Activated CD4-positive, alpha-beta memory T cell treated with anti-CD3 and anti-CD28 coated beads, Interleukin-2, amount 10 ng/mL, durations not matched to agents 7 days and 5 days (primary cell): Measurements from ENCODE around the gene RFX7. TPM values are rescaled to one million over a fixed set of nuclear protein-coding genes. Genes with fewer than 3 reads are reported as not detected.
A peak's percentile ranks its signal among the peaks of the same experiment; 100 is the strongest.

Experiments
- CTCF ChIA-PET: fragments of 350-600 bp; sonication (Branson Sonifier 250); formaldehyde crosslinking; loops from one replicate; lab custom pipeline; 2021; ENCODE audit warnings: antibody characterized with exemption, inconsistent platforms; lab: Charles Lee
- POLR2A ChIA-PET: fragments of 350-600 bp; sonication (Branson Sonifier 250); formaldehyde crosslinking; loops from one replicate; lab custom pipeline; 2021; ENCODE audit warnings: antibody characterized with exemption; lab: Charles Lee
- DNase-seq: peaks from one replicate; pipeline ENCODE4 v3.0.0-alpha.2; 2020
- H3K27ac Mint-ChIP-seq: one replicate; pipeline ENCODE4 v1.8.0; 2021; ENCODE audit warnings: mild to moderate bottlenecking, mixed read lengths
- H3K27me3 Mint-ChIP-seq: one replicate; pipeline ENCODE4 v1.8.0; 2021; ENCODE audit warnings: mixed read lengths
- H3K36me3 Mint-ChIP-seq: one replicate; pipeline ENCODE4 v1.8.0; 2021; ENCODE audit warnings: low read depth, mixed read lengths
- H3K4me1 Mint-ChIP-seq: one replicate; pipeline ENCODE4 v1.8.0; 2021; ENCODE audit warnings: mixed read lengths
- H3K4me3 Mint-ChIP-seq: one replicate; pipeline ENCODE4 v1.8.0; 2021; ENCODE audit warnings: mild to moderate bottlenecking, mixed read lengths
- H3K9me3 Mint-ChIP-seq: one replicate; pipeline ENCODE4 v1.8.0; 2021; ENCODE audit warnings: mixed read lengths
- total RNA-seq, 2 experiments: library from RNA; stranded (reverse); gene quantifications; one replicate each; pipeline ENCODE4 v1.2.3, GENCODE V29; 2021

RFX7 gene
- total RNA-seq, 2 experiments from 2014 or later: 38.4 to 41.0 TPM

DNA sequence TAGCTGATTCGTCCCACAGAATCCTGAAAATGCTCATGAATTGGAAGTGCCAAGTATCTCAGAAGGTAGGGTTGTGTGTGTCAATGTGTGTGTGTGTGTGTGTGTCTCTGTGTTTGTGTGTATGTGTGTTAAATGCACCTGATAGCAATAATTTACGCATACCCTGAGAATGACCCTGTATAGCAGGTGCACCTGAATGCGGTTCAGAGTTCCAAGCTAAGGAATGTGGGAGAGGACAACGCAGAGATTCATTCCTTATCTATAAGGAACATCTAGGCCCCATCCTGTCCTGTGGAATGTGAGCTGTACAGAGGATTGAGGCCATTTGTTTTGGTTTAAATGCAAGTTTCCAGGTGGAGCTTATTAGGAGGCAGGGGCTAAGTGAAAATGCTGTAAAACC, 201.2 kb downstream of the RFX7 start:
- Mint-ChIP-seq H3K27me3 (peaks cover 4% of the 10 kb centered on the region), H3K36me3 (peaks cover 13% of the 10 kb centered on the region), H3K4me3 (no peak overlapping the region), H3K9me3 (peaks cover 8% of the 10 kb centered on the region), H3K4me1 (peaks cover 37% of the 10 kb centered on the region), H3K27ac (peak overlapping the region; percentile 56)
- POLR2A ChIA-PET: interaction anchor here (1.2 kb wide), 1 partner anchor 202 kb away, joined by 3 read pairs; no protein-coding TSS in a partner anchor
- CTCF ChIA-PET: no interaction called here
- no peak for DNase-seq

DNA sequence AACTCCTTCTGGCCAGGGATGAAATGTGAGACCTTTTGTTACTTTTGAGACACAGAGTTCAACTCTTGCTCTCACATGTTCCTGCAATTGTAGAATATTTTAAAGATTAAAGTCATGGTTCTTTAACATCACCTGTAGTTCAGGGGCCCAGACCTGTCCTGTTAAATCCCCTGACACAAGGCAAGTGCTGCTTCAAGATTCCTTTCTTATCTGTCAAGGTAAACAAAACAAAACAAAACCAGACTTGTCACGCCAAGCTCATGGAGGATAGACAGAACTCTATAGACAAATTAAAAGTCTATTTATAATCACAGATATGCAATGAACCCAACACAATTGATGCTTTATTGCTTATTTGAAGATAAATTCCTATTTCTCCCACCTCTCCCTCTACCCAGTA, 201.6 kb downstream of the RFX7 start:
- no peak overlapping the region for H3K27ac Mint-ChIP-seq
- peaks cover 8% of the 10 kb centered on the region for H3K9me3 Mint-ChIP-seq
- peaks cover 14% of the 10 kb centered on the region for H3K36me3 Mint-ChIP-seq
- POLR2A ChIA-PET: interaction anchor here (1.2 kb wide), 1 partner anchor 202 kb away, joined by 3 read pairs; no protein-coding TSS in a partner anchor
- DNase-seq: no peak
- peaks cover 4% of the 10 kb centered on the region for H3K27me3 Mint-ChIP-seq
- CTCF ChIA-PET: no interaction called here
- no peak overlapping the region for H3K4me3 Mint-ChIP-seq
- H3K4me1 Mint-ChIP-seq: peaks cover 37% of the 10 kb centered on the region

DNA sequence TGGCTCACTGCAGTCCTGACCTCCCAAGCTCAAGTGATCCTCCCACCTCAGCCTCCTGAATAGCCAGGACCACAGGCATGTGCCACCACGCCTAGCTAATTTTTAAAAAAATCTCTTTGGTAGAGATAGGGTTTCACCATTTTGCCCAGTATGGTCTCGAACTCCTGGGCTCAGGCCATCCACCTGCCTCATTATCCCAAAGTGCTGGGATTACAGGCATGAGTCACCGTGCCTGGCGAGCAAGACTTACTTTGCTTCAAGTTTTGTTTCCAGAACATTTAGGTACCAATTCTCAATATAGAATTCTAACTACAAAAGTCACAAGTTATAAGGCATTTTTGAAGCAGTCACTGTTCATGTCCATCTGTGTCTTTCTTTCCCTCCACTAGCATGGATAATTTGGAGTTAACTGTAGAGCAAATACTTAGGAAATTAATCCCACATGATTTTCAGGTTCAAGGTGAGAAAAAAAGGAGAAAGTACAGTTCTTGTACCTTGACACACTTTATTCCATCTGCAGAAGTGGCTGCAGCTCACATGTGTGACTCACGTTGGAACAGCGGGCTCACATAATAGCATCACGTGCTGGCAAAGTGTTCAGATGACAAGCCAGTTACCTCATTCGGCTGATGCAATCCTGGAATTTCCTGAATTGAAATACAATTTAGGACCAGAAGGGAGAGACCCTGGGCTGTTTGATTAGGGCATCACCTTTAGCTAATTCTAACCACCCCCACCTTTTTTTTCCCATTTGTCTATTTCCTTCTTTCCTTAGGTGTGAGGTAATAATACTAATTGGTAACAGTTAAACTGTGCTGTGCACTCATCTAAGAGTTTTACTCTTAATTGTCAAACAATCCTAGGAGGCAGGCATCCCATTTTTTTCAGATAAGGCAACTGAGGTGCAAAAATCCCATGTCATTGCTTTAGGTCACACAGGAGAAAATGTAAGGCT, 203.3 kb downstream of the RFX7 start:
- peaks cover 14% of the 10 kb centered on the region for H3K36me3 Mint-ChIP-seq
- peaks cover 8% of the 10 kb centered on the region for H3K9me3 Mint-ChIP-seq
- H3K4me1 Mint-ChIP-seq: peaks cover 37% of the 10 kb centered on the region
- CTCF ChIA-PET: interaction anchor here (1.0 kb wide), 1 partner anchor 12 kb away, joined by 3 read pairs; no protein-coding TSS in a partner anchor
- no peak overlapping the region for H3K4me3 Mint-ChIP-seq
- POLR2A ChIA-PET: no interaction called here
- DNase-seq: no peak
- no peak overlapping the region for H3K27ac Mint-ChIP-seq
- no peaks in the 10 kb centered on the region for H3K27me3 Mint-ChIP-seq

DNA sequence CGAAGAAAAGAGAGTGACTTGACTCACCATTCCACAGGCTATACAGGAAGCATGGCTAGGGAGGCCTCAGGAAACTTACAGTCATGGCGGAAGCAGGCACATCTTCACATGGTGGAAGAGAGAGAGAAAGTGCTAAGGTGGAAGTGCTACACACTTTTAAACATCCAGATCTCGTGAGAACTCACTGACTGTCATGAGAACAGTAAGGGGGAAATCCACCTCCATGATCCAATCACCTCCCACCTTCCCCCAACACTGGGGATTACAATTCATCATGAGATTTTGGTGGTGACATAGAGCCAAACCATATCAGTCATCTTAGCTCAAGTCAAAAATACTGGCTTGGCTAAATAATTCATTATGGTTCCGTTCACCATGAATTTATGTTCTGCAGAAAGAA, 205.0 kb downstream of the RFX7 start:
- POLR2A ChIA-PET: no interaction called here
- no peak for DNase-seq
- CTCF ChIA-PET: no interaction called here
- Mint-ChIP-seq H3K27ac (no peak overlapping the region), H3K4me3 (no peak overlapping the region), H3K36me3 (peaks cover 10% of the 10 kb centered on the region), H3K27me3 (no peaks in the 10 kb centered on the region), H3K9me3 (peaks cover 2% of the 10 kb centered on the region), H3K4me1 (peaks cover 40% of the 10 kb centered on the region)

DNA sequence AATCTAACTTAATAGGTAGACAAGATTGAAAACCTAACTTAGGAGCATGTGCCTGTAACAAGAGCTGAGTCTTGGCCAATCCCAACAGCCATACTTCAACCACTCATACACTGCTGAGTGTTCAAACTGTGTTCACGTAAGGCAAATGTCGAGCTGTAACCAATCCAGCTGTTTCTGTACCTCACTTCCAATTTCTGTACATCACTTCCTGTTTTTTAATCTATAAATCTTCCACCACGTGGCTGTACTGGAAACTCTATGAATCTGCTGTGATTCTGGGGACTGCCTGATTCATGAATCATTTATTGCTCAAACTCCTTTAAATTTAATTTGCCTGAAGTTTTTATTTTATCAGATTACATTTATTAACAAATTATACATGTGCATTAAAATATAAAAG, 205.7 kb downstream of the RFX7 start:
- Mint-ChIP-seq H3K4me3 (no peak overlapping the region), H3K4me1 (peaks cover 33% of the 10 kb centered on the region), H3K27me3 (no peaks in the 10 kb centered on the region), H3K9me3 (peaks cover 2% of the 10 kb centered on the region), H3K27ac (no peak overlapping the region), H3K36me3 (peaks cover 10% of the 10 kb centered on the region)
- CTCF ChIA-PET: no interaction called here
- POLR2A ChIA-PET: no interaction called here
- DNase-seq: no peak

Other genes with a start within 250 kb of the RFX7 start
- under 1 TPM; 0.38 to 0.78 TPM for gene TEX9, start 121.5 kb upstream of the RFX7 start, total RNA-seq
- gene MNS1, start 221.3 kb upstream of the RFX7 start, total RNA-seq: not detected